GM18870 (cell line): Measurements from ENCODE around the gene LRPAP1.
"Not testable (repeated sequence)": the region's sequence is repeated elsewhere in the genome, so short reads cannot be mapped to it uniquely, and the experiment has no call there.

Experiments
- ATAC-seq: cut with Tn5 transposase; IDR thresholded peaks from one replicate; pipeline ENCODE4 v1.9.1; 2021; ENCODE audit warnings: moderate library complexity; ENCODE audit not compliant: unreplicated experiment

The LRPAP1 gene

GRCh38 chr4:3562127-3562526, 29.9 kb upstream of the LRPAP1 start:
- ATAC-seq = not testable (repeated sequence)

GRCh38 chr4:3560465-3560864, 28.2 kb upstream of the LRPAP1 start:
- ATAC-seq = not testable (repeated sequence)

- ATAC-seq = not testable (repeated sequence)
These were observed 27.4 kb upstream of the LRPAP1 start for GRCh38 chr4:3559381-3560290.

- not testable (repeated sequence) for ATAC-seq
These were observed 26.3 kb upstream of the LRPAP1 start for GRCh38 chr4:3558514-3558836.

DNA sequence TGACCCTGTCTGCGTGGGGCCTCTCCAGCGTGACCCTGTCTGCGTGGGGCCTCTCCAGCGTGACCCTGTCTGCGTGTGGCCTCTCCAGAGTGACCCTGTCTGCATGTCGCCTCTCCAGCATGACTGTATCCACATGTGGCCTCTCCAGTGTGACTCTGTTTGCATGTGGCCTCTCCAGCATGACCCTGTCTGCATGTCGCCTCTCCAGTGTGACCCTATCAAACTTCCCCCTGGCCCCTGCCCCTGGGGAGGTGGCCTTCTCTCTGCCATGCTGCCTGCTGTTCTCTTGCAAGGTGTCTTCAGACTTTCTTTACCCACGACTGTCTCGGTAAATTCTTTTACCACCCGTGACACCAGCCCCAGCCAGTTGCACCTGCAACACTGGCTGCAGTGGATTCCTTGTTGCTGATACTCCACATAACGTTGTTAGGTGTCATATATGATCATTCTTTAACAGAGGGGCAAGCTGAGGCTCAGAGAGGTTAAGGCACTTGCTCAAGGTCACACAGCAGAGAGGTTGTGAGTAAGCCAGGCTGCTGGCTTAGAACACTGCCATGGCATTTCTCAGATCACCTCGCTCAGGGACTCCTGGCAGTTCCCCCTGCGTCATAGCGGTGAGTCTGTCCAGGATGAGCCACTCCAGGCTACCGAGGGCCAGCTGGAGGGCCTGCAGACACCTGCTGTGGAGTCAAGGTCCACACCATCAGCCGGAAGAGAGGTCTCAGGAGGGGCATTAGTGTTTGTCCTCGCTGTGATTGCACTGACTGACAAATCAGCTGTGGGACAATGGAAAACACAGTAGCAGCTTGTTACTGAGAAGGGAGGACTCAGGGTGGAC, 25.7 kb upstream of the LRPAP1 start:
- not testable (repeated sequence) for ATAC-seq

DNA sequence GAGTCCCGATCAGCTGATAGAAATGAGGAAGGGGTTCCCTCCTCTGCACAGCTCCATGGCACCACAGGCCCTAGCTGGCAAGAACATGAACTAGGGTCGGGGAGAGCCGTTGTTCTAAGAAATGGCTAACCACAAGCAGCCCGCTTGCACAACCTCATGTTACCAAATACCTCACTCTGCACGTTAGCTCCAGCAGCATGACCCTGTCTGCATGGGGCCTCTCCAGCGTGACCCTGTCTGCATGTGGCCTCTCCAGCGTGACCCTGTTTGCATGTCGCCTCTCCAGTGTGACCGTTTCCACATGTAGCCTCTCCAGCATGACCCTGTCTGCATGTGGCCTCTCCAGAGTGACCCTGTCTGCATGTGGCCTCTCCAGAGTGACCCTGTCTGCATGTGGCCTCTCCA, 24.9 kb upstream of the LRPAP1 start:
- not testable (repeated sequence) for ATAC-seq

DNA sequence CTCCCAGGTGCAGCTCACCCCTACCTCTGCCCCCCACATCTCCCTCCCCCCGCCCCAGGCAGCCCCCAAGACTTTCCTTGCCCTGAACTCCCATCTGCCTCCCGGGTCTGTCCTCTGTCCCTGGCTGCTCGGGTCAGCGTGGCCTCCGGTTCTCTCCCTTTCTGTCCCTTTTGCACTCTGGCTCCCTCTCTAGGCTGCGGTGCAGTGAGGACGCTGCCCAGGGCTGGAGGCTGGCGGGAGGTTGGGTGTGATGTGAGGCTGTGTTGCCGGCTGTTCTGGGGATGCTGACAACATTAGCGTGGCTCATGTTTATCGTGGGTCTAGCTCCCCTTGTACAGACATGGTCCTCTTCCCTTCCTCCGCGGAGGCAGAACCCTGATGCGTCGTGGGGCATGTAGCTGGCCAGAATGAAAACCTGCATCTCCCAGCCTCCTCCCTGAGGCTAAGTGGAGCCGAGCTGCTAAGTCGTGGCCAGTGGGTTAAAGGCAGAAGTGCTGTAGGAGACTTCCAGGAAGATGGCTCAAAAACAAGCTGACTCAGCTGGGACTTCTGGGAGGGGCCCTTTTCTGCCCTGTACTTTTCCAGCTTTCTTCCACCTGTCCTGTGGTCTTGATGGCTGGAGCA, 24.1 kb upstream of the LRPAP1 start:
- ATAC-seq = not testable (repeated sequence)

DNA sequence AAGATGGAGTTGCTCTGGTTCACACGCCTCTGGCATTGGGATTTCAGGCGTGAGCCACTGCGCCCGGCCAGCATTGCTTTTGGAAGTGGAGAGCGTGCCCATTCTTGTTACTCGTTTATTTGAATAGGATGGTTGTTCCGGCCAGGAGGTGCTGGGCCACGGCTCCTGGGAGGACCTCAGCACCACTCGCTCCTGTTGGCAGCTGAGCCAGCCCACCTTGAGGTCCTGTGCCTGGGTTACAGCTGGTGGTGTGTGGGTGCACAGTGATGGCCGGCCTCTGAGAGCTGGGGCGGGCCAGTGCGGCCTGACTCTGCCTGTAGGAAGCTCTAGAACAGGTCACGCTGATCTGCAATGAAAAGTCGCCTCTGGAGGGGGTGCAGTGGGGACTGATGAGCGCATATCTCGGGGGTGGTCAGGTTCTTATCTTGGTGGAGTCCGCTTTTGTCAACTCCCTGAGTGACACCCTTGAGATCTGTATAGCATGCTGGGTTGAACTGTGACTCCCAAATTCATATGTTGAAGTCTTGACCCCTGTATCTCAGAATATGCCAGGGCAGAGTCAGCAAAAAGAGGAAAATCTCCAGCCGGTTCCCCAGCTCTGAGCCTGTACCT, 23.3 kb upstream of the LRPAP1 start:
- ATAC-seq = not testable (repeated sequence)

DNA sequence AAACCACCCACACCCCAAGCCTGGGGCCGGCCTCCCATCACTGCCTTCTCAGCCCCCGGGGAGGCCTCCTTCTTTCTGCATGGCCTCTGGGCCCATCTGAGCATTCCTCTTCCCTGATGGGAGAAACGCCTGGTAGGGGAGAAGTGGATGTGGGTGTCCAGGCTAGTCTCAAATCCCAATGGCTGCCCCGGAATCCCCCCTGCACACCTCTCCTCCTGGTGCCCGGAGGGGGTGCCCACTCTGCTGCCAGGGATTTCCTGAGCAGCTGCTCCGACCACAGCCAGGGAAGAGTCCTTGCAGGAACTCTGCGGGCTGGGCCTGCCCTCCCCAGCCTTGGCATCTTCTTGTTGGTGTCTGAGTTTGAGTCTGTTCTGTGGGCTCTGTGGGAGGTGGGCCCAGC, 19.1 kb upstream of the LRPAP1 start:
- not testable (repeated sequence) for ATAC-seq

- ATAC-seq = not testable (repeated sequence)
These were observed 18.6 kb upstream of the LRPAP1 start for GRCh38 chr4:3550792-3551325.

DNA sequence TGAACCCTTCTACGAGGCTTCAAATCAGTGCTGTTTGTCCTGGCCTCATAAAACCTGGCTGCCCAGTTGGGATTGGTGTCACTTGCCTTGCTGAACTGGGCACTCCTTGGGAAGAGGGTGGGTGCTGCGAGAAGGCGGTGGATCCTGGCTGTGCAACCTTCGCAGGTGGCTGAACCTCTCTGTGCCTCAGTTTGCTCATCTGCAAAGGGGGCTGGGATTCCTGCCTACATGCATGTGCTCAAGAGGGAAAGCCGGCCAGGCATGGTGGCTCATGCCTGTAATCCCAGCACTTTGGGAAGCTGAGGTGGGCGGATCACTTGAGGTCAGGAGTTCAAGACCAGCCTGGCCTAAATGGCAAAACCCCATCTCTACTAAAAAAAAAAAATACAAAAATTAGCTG, 17.8 kb upstream of the LRPAP1 start:
- not testable (repeated sequence) for ATAC-seq

DNA sequence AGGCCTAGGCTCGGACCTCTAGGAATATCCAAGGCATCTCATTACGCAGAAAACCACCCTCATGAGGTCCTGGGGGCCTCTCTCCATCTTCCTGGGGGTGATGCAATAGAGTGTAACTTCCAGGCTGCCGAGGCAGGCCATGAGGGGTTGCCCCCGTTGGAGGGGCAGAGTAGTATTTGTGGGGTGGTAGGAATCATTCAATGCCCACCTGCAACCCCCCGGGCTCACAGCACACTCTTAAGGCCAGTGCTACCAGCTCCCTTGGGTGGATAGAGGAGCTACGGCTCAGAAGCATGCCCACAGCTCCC, 17.4 kb upstream of the LRPAP1 start:
- not testable (repeated sequence) for ATAC-seq

- ATAC-seq = not testable (repeated sequence)
These were observed 16.9 kb upstream of the LRPAP1 start for GRCh38 chr4:3548991-3549693.

DNA sequence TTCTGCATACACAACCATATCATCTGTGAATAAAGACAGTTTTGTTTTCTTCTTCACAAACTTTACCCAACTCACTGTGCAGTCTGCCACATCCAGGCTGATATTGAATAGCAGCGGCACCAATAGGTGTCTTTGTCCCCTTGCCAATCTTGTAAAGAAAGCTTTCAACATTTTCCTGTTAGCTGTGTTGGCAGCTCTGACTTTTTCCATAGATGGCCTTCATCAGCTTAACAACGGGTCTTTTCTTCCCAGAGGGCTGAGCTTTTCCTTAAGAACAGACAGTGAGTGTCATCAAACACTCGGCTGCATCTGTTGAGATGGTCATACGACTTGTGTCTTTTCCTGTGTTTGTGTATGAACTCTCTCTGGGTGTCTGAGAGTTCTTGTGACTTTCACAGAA, 14.5 kb upstream of the LRPAP1 start:
- ATAC-seq = not testable (repeated sequence)

DNA sequence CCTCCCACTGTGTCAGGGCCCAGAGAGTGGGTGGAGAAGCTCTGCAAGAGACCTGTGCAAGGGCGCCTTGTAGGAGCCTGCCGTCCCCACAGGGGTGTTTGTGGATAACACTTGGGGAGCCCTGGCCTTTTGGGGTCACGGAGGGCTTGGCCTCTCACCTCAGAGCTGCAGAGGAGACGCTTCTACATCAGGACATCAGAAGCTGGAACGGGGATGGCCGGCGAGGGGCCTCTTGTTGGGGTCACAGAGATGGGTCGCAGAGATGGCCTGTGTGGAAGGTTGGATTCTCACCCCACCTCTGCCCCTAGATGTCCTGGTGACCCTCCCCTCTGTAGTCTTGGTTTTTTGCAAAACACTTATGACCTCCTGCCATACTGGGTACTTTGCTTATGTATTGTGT, 13.1 kb upstream of the LRPAP1 start:
- ATAC-seq = not testable (repeated sequence)

GRCh38 chr4:3544259-3545025, 12.2 kb upstream of the LRPAP1 start:
- not testable (repeated sequence) for ATAC-seq

- ATAC-seq = not testable (repeated sequence)
These were observed 11.2 kb upstream of the LRPAP1 start for GRCh38 chr4:3543415-3543814.

- not testable (repeated sequence) for ATAC-seq
These were observed 6.7 kb upstream of the LRPAP1 start for GRCh38 chr4:3538906-3539305.

GRCh38 chr4:3535812-3536211, 3.6 kb upstream of the LRPAP1 start:
- not testable (repeated sequence) for ATAC-seq
